Transverse colon (tissue), 4 donors: Measurements from ENCODE around the gene C11orf91.

Experiments used
- EP300 ChIP-seq: sonication (generic); formaldehyde crosslinking; IDR thresholded peaks from one replicate; pipeline ENCODE4 v1.6.1; 2017; ENCODE audit warnings: antibody characterized with exemption, low read depth
- POLR2AphosphoS5 ChIP-seq, 3 donors: sonication (generic); formaldehyde crosslinking; IDR thresholded peaks; one replicate each; pipeline ENCODE4 v1.6.1; 2016; ENCODE audit warnings: antibody characterized with exemption in 3 of 3
- TF ChIP-seq, protein P1 (sequence below), 5 experiments: fragments of 200-600 bp in 3 of 5; fragments of 450-650 bp in 2 of 5; sonication (generic) in 3 of 5; IDR thresholded peaks; 1 replicate in 2 of 5; 2 replicates in 3 of 5; pipeline ENCODE4 v1.5.1; 2016 to 2017; ENCODE audit warnings: antibody characterized with exemption in 5 of 5, inconsistent platforms in 3 of 5, mild to moderate bottlenecking in 2 of 5, moderate library complexity in 1 of 5

- TF ChIP-seq, protein P1, sequence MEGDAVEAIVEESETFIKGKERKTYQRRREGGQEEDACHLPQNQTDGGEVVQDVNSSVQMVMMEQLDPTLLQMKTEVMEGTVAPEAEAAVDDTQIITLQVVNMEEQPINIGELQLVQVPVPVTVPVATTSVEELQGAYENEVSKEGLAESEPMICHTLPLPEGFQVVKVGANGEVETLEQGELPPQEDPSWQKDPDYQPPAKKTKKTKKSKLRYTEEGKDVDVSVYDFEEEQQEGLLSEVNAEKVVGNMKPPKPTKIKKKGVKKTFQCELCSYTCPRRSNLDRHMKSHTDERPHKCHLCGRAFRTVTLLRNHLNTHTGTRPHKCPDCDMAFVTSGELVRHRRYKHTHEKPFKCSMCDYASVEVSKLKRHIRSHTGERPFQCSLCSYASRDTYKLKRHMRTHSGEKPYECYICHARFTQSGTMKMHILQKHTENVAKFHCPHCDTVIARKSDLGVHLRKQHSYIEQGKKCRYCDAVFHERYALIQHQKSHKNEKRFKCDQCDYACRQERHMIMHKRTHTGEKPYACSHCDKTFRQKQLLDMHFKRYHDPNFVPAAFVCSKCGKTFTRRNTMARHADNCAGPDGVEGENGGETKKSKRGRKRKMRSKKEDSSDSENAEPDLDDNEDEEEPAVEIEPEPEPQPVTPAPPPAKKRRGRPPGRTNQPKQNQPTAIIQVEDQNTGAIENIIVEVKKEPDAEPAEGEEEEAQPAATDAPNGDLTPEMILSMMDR (IDR thresholded peaks at IDR 0.05) = no peak
- TF ChIP-seq EP300 = no peak
- no peak for TF ChIP-seq POLR2AphosphoS5 (IDR thresholded peaks at IDR 0.05)
These were observed 16.5 kb downstream of the C11orf91 start for GRCh38 chr11:33684003-33684706.
